ENCODE data around the gene RAB23.

The RAB23 gene

DNA sequence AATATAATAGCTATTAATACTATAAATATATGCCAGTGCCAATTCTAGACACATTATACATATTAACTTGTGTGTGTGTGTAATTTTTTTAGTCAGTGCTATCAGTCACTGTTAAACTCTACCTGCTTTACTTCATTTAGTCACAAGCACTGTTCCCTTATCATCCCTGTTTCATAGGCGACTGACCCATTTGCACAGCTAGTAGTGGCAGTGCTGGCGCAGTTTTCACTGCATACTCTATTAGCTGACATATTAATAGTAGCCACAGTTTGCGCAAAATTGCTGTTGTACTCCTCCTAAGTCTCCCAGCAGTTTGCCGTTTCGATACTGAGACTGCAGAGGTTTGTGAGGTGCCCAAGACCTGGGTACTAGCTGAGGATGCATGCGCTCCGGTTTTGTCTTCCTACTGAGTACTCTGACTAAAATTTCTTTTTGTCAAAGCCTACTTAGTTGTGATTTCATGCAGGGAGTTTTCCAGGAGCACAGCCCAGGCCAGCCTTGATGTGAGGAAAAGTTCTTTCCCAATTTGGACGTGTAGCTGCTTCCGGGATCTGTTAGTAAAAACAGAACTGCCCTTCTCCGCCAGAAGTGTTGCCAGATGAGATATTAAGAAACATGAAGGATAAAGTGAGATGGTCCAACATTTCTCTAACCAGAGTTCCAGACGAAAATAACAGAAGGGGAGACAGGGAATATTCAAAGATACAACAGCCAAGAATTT, 44.4 kb downstream of the RAB23 start:
- DNase-seq = no peak

- DNase-seq = no peak
Measured at GRCh38 chr6:57174511-57174907, 47.6 kb downstream of the RAB23 start.

- no peak for DNase-seq
Measured at GRCh38 chr6:57173886-57174510, 48.1 kb downstream of the RAB23 start.

DNA sequence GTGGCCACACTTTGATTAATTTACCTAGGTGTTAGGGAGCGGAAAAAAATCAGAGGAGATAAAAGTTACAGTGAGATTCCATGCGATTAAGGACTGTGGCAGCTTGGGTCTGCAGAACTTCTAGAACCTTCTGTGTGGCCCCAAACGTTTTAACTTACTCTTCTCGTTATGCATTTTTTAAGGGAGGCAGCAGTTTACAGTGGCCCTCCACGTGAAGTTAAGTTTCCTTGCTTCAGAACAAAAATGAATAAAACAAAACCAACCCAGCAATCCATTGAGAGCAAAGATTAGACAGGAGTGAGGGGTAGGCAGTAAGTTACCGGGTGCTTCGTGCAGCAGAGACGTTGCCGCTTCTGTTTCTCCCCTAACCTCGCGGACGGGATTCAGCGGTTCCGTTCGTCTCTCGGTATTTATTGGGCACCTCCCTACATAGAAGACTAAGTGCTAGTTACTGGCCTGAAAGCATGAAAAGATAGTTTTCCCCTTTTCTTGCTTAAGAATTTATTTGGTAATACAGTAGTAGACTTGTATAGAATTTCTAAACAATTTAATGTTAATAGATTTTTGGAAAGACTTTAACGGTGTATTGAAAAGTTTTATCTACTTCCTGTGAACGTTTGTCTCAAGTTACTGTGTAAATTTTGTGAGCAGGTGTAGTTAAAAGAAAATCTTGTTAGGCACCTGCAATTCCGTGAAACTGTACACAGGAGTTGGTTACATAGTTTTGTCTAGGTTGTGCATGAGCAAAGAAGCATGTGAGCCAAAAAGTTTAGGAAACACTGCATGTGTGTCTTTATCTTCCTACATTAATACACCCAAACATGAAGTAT, 48.8 kb downstream of the RAB23 start:
- DNase-seq = peak; percentile 13 to 16

- peak; percentile 83 to 87 for DNase-seq
Measured at GRCh38 chr6:57172136-57173055, 49.7 kb downstream of the RAB23 start, which contains the start of gene BAG2. Gene BAG2 (plus strand): TSS chr6:57172326. CDS start chr6:57172698, 372 bp downstream.

- no peak for DNase-seq
Measured at GRCh38 chr6:57165080-57165479, 57.0 kb downstream of the RAB23 start.

GRCh38 chr6:57163956-57164355, 58.2 kb downstream of the RAB23 start:
- no peak for DNase-seq

DNA sequence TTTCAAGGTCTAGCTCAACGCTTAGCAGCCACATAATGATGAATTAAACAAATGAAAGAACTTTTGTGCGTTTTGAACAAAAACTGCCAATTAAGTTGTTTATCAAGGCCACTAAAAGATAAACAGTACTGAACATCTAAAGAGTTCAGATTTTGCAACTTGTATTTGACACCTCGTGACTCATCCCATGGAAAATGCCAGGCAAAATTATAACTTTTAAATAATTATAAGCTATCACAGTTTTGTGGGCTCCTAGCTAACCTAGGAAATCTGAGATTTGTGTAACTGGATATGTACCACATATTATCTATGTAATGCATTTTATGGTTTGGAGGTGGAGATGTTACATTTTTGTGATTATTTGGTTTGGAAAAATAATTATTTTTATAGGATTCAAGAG, 59.6 kb downstream of the RAB23 start:
- DNase-seq = no peak

DNA sequence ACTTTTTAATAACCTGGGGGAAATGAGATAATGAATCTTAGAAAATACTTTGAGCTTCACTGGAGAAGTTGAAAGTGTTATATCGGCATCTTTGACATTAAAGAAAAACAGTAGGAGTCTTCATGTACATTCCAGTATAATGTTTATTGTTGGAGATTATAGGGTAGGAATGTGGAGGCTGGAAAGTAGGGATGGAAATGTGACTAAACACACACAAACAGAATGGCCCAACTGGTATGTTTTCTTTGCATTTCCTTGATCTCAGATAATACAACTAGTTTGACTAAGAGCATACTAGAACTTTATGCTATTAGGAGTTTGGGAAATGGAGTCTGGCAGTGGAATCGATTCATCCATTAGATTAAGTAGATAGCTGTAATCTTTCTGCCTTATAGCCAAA, 60.1 kb downstream of the RAB23 start:
- DNase-seq = no peak

- no peak for DNase-seq
Measured at GRCh38 chr6:57159127-57159526, 63.0 kb downstream of the RAB23 start.

- DNase-seq = no peak
Measured at GRCh38 chr6:57158658-57159057, 63.4 kb downstream of the RAB23 start.

- DNase-seq = no peak
Measured at GRCh38 chr6:57147955-57148858, 73.9 kb downstream of the RAB23 start.

DNA sequence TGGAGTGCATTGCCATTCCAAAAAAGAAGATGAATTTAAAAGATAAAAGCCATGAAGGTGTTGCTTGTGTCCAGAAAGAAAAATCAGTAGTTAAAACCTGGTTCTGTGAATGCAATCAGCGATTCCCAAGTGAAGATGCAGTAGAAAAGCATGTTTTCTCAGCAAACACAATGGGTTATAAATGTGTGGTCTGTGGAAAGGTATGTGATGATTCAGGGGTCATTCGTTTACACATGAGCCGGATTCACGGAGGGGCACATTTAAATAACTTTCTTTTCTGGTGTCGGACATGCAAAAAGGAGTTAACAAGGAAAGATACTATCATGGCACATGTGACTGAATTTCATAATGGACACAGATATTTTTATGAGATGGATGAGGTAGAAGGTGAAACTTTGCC, 74.7 kb downstream of the RAB23 start:
- no peak for DNase-seq

GRCh38 chr6:57143690-57144089, 78.4 kb downstream of the RAB23 start:
- no peak for DNase-seq

DNA sequence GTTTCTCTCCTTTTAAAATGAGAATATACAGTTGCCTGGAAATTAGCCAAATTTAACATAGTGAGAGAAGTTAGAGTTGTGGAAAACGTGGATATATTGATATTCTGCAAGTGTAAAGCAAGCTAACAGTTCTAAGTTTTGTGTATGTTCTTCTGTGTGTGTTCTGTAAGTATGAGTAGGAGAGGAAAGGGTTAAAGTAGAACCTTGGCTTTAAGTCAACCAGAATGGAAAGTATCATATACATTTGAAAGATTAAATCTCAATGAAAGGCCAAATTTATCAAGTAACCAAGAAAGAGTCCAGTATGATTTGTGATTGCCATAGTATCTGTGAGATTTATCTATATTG, 80.0 kb downstream of the RAB23 start:
- DNase-seq = no peak

DNA sequence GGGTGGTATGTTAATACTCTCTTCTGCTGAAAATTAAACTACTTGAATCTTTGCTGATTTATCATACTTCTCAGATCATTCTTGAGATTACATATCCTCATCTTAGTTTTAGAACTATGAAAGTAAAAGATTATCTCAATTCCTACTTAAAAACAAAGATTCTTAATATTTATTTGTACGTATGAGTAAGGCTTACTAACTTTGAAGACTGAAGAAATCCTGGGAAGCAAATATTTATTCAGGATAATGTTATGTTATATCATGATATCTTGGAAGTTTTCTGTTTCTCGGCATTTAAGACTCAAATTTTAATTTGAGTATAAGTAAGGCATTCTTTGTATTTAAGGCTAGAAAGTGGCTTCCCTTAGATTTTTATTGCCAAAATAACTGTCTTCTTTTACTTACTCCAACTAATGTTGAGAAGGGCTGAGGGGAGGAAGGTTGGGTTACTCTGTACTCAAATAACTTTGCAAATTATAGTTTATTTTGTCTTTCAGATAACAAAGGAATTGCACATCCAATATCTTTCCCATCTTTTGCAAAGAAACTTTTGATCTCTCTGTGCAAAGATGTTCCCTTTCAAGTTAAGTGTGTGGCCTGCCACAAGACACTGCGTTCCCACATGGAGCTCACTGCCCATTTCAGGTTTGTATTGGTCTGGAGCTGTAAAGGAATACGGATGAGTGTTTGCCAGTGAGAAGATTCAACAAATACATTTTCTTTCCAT, 80.5 kb downstream of the RAB23 start:
- DNase-seq = no peak

DNA sequence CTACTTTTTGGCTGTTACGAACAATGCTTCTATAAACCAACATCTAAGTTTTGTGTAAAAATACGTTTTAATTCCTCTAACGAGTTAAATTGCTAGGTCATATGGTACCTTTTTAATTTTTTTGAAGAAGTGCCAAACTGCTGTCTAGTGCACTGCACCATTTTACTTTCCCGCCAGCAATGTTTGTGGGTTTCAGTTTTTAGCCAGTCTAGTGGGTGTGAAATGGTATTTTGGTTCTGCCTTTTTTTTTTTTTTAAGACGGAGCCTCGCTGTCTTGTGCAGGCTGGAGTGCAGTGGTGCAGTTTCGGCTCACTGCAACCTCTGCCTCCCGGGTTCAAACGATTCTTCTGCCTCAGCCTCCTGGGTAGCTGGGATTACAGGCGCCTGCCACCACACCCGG, 84.1 kb downstream of the RAB23 start:
- DNase-seq = no peak

GRCh38 chr6:57137350-57137749, 84.8 kb downstream of the RAB23 start:
- no peak for DNase-seq

Data from stimulated activated CD4-positive, alpha-beta T cell treated with anti-CD3 and anti-CD28 coated beads, Interleukin-2, amount 100 ng/mL, for 48 hours (primary cell).